ENCODE results near the gene DOC2A. TPM values are rescaled to one million over a fixed set of nuclear protein-coding genes. Genes with fewer than 3 reads are reported as not detected.

DOC2A gene
- total and polyA plus RNA-seq, 2 donors from 2014 or later: 1.9 to 3.5 TPM

DNA sequence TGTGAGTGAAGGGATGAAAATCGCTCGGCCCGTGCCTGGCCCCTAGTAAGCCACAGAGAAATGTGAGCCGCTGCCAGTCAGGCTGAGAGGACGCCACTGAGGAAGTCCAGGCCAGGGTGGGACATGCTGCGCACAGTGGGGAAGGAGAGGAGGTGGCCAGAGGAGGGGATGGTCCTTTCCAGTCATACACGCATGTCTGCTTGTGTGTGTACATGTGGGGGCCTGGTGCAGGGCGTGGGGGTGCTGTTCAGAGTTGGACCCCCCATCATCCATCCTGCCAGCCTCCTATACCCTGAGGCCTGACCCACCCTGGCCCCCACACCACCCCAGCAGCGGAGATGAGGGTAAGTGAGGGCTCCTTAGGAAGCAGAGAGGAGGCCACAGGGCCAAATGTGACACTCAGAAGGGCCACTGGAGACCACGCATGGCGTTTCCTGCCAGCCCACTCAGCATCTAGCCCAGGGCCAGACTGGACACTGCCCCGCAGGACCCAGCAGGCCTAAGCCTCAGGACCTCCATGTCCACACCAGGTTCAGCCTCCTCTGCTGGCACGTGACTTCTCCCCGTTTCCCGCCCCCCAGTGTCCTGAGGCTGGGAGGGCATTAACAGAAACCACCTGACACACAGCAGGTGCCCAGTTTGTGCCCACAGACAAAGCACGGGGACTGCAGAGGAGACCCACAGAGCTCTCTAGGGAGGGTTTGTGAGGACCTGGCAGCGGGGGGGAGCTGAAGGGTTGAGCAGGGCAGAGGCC is 7.0 kb downstream of the DOC2A start:
- Histone ChIP-seq H3K4me1 (ENCODE audit: control insufficient read depth in 2 of 3, insufficient read depth in 2 of 3, low read depth in 1 of 3, low read length in 3 of 3) (no peaks in the 10 kb centered on the region), H3K27ac (ENCODE audit: low read depth in 2 of 2, low read length in 2 of 2) (no peak overlapping the region), H3K9ac (ENCODE audit: low read length in 3 of 3) (no peak overlapping the region), H3K27me3 (ENCODE audit: control insufficient read depth, insufficient read depth, low read length) (no peaks in the 10 kb centered on the region), H3K9me3 (ENCODE audit: control insufficient read depth in 2 of 3, insufficient read depth in 1 of 3, low read length in 3 of 3) (no peaks in the 10 kb centered on the region), H3K36me3 (ENCODE audit: control insufficient read depth in 2 of 3, insufficient read depth in 3 of 3, low read length in 3 of 3) (peaks cover 0 to 6% (median 3%) of the 10 kb centered on the region in 3 donors), H3K4me3 (ENCODE audit: low read length in 3 of 3) (no peak overlapping the region)
- no peak for FAIRE-seq
- TF ChIP-seq, protein P1, sequence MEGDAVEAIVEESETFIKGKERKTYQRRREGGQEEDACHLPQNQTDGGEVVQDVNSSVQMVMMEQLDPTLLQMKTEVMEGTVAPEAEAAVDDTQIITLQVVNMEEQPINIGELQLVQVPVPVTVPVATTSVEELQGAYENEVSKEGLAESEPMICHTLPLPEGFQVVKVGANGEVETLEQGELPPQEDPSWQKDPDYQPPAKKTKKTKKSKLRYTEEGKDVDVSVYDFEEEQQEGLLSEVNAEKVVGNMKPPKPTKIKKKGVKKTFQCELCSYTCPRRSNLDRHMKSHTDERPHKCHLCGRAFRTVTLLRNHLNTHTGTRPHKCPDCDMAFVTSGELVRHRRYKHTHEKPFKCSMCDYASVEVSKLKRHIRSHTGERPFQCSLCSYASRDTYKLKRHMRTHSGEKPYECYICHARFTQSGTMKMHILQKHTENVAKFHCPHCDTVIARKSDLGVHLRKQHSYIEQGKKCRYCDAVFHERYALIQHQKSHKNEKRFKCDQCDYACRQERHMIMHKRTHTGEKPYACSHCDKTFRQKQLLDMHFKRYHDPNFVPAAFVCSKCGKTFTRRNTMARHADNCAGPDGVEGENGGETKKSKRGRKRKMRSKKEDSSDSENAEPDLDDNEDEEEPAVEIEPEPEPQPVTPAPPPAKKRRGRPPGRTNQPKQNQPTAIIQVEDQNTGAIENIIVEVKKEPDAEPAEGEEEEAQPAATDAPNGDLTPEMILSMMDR (IDR thresholded peaks at IDR 0.05; ENCODE audit: borderline replicate concordance, extremely low read depth, insufficient read depth): no peak
- no peak for DNase-seq
- intact Hi-C loops (cut with DNase I): no loop called here

DNA sequence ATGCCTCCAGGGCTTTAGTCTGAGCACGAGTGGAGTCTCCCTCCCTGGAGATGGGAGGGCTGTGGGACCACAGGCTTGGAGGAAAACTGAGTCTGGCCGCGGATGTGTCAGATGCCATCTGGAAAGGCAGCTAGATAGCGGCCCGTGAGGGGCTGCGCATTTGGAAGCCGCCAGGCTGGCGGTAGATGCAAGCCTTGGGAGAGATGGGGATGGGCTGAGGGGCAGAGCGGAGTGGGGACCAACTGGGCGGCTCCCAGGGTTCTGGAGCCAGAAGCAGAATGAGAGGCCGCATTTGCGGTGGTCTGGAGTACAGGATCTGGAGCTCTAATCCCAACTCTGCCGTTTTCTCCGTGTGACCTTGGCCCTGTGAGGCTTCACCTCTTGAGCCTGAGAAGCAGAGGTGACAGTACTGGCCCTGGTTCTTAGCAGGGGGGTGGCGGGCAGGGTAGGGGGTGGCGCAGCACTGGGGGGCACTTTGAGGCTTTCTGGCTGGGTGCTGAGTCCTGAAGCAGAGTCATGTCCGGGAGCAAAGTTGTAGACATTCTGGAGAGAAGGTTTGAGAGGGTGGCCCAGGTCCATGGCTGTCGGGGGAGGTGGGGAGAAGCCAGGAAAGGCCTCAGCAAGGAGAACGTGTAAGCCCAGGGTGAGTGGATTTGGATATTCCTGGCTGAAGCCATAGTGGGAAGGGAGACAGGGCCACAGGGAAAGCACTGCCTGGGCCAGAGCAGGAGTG is 8.0 kb downstream of the DOC2A start:
- TF ChIP-seq, protein P1 (IDR thresholded peaks at IDR 0.05; ENCODE audit: borderline replicate concordance, extremely low read depth, insufficient read depth): no peak
- H3K36me3 ChIP-seq (ENCODE audit: control insufficient read depth in 2 of 3, insufficient read depth in 3 of 3, low read length in 3 of 3): peaks cover 0 to 6% (median 3%) of the 10 kb centered on the region in 3 donors
- FAIRE-seq (no peak), DNase-seq (no peak)
- no peaks in the 10 kb centered on the region for H3K9me3 ChIP-seq (ENCODE audit: control insufficient read depth in 2 of 3, insufficient read depth in 1 of 3, low read length in 3 of 3)
- H3K9ac ChIP-seq (ENCODE audit: low read length in 3 of 3): no peak overlapping the region
- no peaks in the 10 kb centered on the region for H3K27me3 ChIP-seq (ENCODE audit: control insufficient read depth, insufficient read depth, low read length)
- no peaks in the 10 kb centered on the region for H3K4me1 ChIP-seq (ENCODE audit: control insufficient read depth in 2 of 3, insufficient read depth in 2 of 3, low read depth in 1 of 3, low read length in 3 of 3)
- H3K4me3 ChIP-seq (ENCODE audit: low read length in 3 of 3): no peak overlapping the region
- intact Hi-C loops (cut with DNase I): no loop called here
- no peak overlapping the region for H3K27ac ChIP-seq (ENCODE audit: low read depth in 2 of 2, low read length in 2 of 2)

GRCh38 chr16:30000735-30001631 is 9.8 kb downstream of the DOC2A start:
- FAIRE-seq (no peak), DNase-seq (no peak)
- H3K4me1 ChIP-seq (ENCODE audit: control insufficient read depth in 2 of 3, insufficient read depth in 2 of 3, low read depth in 1 of 3, low read length in 3 of 3): peaks cover 0 to 7% (median 5%) of the 10 kb centered on the region in 3 donors
- peaks cover 0 to 6% (median 3%) of the 10 kb centered on the region in 3 donors for H3K36me3 ChIP-seq (ENCODE audit: control insufficient read depth in 2 of 3, insufficient read depth in 3 of 3, low read length in 3 of 3)
- no peaks in the 10 kb centered on the region for H3K9me3 ChIP-seq (ENCODE audit: control insufficient read depth in 2 of 3, insufficient read depth in 1 of 3, low read length in 3 of 3)
- no peak overlapping the region for H3K27ac ChIP-seq (ENCODE audit: low read depth in 2 of 2, low read length in 2 of 2)
- no peak overlapping the region for H3K9ac ChIP-seq (ENCODE audit: low read length in 3 of 3)
- no peaks in the 10 kb centered on the region for H3K27me3 ChIP-seq (ENCODE audit: control insufficient read depth, insufficient read depth, low read length)
- no peak overlapping the region for H3K4me3 ChIP-seq (ENCODE audit: low read length in 3 of 3)
- TF ChIP-seq, protein P1 (IDR thresholded peaks at IDR 0.05; ENCODE audit: borderline replicate concordance, extremely low read depth, insufficient read depth): no peak
- intact Hi-C loops (cut with DNase I): no loop called here

All from kidney (tissue), 14 donors.